AG04450 (cell line): ENCODE measurements around the gene SORCS2. TPM values are rescaled to one million over a fixed set of nuclear protein-coding genes. Genes with fewer than 3 reads are reported as not detected.

Experiments
- CTCF ChIA-PET: fragments of 300-600, 350-600 bp; formaldehyde crosslinking; extraction: SDS; loops from one replicate; lab custom pipeline; 2022; ENCODE audit warnings: antibody characterized with exemption, inconsistent platforms; lab: Charles Lee
- POLR2A ChIA-PET: fragments of 350-600 bp; formaldehyde crosslinking; extraction: SDS; loops from one replicate; lab custom pipeline; 2021; ENCODE audit warnings: antibody characterized with exemption, inconsistent platforms; lab: Yijun Ruan, JAX
- DNase-seq: peaks from one replicate; pipeline ENCODE4 v3.0.0-alpha.2; 2011; ENCODE audit warnings: low read depth, low spot score
- H3K27ac ChIP-seq: one replicate; pipeline ENCODE4 v1.5.1; 2012; ENCODE audit warnings: low read depth, low read length, control low read depth
- H3K27me3 ChIP-seq: one replicate; pipeline ENCODE4 v1.6.0; 2012; ENCODE audit warnings: low read length; ENCODE audit not compliant: control insufficient read depth, insufficient read depth
- H3K4me3 ChIP-seq: 2 replicates; pipeline ENCODE4 v1.5.1; 2011; ENCODE audit warnings: mild to moderate bottlenecking, low read depth, low read length, control low read depth
- H3K9me3 ChIP-seq: 2 replicates; pipeline ENCODE4 v1.5.1; 2012; ENCODE audit warnings: low read length; ENCODE audit not compliant: control insufficient read depth, insufficient read depth
- polyA plus RNA-seq: library from polyadenylated mRNA; depleted of rRNA; stranded (reverse); fragments of >200 nt; gene quantifications from 2 replicates; pipeline ENCODE4 v1.2.3, GENCODE V29; 2011
- TF ChIP-seq, protein P1 (sequence below): IDR thresholded peaks from 2 replicates; pipeline ENCODE4 v1.5.1; 2011; ENCODE audit warnings: low read depth, low read length, control low read depth, inconsistent platforms

Gene SORCS2
- polyA plus RNA-seq, 1 experiment = 0.29 TPM

- DNase-seq = no peak
- ChIA-PET CTCF (no interaction called here), POLR2A (no interaction called here)
- H3K27me3 ChIP-seq = peaks cover 9% of the 10 kb centered on the region
- H3K27ac ChIP-seq = no peak overlapping the region
- H3K4me3 ChIP-seq = no peak overlapping the region
- TF ChIP-seq, protein P1, sequence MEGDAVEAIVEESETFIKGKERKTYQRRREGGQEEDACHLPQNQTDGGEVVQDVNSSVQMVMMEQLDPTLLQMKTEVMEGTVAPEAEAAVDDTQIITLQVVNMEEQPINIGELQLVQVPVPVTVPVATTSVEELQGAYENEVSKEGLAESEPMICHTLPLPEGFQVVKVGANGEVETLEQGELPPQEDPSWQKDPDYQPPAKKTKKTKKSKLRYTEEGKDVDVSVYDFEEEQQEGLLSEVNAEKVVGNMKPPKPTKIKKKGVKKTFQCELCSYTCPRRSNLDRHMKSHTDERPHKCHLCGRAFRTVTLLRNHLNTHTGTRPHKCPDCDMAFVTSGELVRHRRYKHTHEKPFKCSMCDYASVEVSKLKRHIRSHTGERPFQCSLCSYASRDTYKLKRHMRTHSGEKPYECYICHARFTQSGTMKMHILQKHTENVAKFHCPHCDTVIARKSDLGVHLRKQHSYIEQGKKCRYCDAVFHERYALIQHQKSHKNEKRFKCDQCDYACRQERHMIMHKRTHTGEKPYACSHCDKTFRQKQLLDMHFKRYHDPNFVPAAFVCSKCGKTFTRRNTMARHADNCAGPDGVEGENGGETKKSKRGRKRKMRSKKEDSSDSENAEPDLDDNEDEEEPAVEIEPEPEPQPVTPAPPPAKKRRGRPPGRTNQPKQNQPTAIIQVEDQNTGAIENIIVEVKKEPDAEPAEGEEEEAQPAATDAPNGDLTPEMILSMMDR = no peak
- H3K9me3 ChIP-seq = no peaks in the 10 kb centered on the region; the same call in 1 of the 2 replicates
These were observed 444.8 kb downstream of the SORCS2 start for GRCh38 chr4:7637139-7637538.

DNA sequence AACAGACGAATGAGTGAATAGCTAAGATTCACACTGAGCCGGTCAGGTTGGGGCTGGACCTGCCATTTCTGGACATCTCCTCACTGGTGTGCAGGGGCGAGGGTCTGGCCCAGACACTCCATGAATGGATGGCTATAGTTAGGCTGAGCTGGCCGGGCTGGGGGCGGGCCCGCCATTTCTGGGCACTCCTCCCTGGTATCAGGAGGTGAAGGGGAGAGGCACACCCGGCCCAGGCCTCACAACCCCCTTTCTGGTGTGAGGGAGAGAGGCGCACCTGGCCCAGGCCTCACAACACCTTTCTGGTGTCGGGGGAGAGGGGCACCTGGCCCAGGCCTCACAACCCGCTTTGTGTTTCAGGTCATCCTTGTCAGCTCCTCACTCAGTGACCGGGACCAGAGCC is 445.6 kb downstream of the SORCS2 start:
- CTCF ChIA-PET = no interaction called here
- Histone ChIP-seq H3K27me3 (peaks cover 9% of the 10 kb centered on the region), H3K9me3 (no peaks in the 10 kb centered on the region; the same call in 1 of the 2 replicates), H3K4me3 (no peak overlapping the region), H3K27ac (no peak overlapping the region)
- POLR2A ChIA-PET = no interaction called here
- TF ChIP-seq, protein P1 = no peak
- no peak for DNase-seq

GRCh38 chr4:7638489-7638888 is 446.2 kb downstream of the SORCS2 start:
- Histone ChIP-seq H3K4me3 (no peak overlapping the region), H3K27ac (no peak overlapping the region), H3K27me3 (peaks cover 9% of the 10 kb centered on the region), H3K9me3 (no peaks in the 10 kb centered on the region; the same call in 1 of the 2 replicates)
- DNase-seq = no peak
- CTCF ChIA-PET = no interaction called here
- TF ChIP-seq, protein P1 = no peak
- POLR2A ChIA-PET = no interaction called here

DNA sequence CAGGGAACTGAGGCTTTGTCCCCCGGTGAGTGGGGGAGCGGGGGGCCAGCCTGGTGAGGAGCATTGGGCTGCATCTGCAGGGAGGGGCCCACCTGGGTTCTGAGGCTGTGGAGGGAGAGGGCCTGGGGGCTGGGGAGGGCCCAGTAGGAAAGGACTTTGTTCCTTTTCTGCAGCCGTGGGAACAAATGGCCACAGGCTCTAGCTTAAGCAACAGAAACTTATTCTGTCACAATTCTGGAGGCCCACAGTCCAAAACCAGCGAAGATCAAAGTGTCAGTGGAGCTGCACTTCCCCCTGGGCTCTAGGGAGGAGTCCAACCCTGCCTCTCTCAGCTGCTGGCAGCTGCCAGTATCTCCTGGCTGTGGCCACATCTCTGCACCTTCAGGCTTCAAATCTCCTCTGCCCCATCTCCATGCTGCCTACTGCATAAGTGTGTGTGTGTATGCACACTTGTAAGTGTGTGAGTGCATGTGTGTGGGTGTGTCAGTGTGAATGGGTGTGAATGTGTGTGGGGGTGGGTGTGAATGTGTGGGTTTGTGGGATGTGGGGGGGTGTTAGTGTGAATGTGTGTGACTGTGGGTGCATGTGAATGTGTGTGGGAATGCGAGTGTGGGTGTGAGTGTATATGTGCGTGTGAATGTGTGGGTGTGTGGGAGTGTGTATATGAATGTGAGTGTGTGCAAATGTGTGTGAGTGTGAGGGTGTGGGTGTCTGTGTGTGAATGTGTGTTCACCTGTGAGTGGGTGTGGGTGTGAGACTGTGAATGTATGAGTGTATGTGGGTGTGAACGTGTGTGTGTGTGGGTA is 446.8 kb downstream of the SORCS2 start:
- peaks cover 4% of the 10 kb centered on the region for H3K9me3 ChIP-seq
- H3K4me3 ChIP-seq = no peak overlapping the region
- no peak for DNase-seq
- H3K27ac ChIP-seq = no peak overlapping the region
- TF ChIP-seq, protein P1 = no peak
- CTCF ChIA-PET = no interaction called here
- peaks cover 12% of the 10 kb centered on the region for H3K27me3 ChIP-seq
- POLR2A ChIA-PET = no interaction called here

DNA sequence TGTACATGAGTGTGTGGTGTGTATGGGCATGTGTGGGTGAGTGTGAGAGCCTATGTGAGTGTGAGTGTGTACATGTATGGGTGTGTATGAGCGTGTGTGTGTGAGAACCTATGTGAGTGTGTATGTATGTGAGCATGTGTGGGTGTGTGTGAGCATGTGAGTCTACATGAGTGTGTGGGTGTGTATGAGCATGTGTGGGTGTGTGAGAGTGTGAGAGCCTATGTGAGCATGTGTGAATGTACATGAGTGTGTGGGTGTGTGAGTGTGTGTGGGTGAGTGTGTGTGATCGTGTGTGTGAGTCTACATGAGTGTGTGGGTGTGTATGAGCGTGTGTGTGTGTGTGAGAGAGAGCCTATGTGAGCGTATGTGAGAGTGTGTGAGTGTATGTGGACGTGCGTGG is 447.8 kb downstream of the SORCS2 start:
- CTCF ChIA-PET = no interaction called here
- Histone ChIP-seq H3K27me3 (peaks cover 14% of the 10 kb centered on the region), H3K27ac (no peak overlapping the region), H3K4me3 (no peak overlapping the region), H3K9me3 (peaks cover 13% of the 10 kb centered on the region)
- POLR2A ChIA-PET = no interaction called here
- DNase-seq = no peak
- TF ChIP-seq, protein P1 = no peak
